SKM-1 treated with dmso at 0.1 percent for 144 hours (cell line): ENCODE results near the gene MOXD1.

Experiments used
- DNase-seq: peaks from one replicate; lab custom pipeline; 2025; ENCODE audit not compliant: unreplicated experiment; lab: John Stamatoyannopoulos, UW

The MOXD1 gene

DNA sequence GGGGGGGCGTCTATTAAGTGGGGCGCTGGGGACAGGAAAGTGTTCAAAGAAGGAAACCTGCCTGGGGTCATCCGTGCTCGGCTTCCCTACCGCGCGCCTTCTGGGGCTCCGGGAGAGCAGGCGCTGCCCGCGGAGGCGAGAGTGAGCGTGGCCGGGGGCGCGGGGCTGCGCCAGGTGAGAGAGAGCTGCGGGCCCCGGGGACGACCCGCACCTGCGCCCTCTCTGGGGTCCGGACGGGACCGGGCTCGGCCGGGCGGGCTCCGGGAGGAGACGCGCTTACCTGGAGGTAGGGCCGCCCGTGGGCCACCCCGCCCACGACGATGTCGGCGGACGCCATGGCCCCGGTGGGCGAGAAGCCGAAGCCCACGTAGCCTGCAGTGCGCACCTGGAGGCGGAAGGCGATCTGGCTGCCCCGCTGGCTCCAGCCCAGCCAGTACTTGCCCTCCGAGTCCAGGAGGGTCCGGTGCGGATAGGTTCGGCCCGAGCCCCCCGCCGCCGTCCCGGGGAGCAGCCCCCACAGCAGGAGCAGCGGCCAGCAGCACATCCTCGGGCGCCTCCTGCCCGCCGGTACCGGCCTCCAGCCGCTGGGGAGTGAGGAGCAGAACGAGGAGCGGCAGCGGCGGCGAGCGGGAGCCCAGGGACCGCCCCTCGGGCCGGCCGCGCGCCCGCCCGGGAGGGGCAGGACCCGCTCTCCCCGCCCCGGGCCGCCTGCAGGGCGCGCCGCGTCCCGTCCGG lies at the start of gene MOXD1:
Gene MOXD1, minus strand, starts transcription at position 593 of the 735 bp plus-strand sequence. Its CDS starts 49 bp downstream, at position 544.
- DNase-seq: peak; percentile 9

DNA sequence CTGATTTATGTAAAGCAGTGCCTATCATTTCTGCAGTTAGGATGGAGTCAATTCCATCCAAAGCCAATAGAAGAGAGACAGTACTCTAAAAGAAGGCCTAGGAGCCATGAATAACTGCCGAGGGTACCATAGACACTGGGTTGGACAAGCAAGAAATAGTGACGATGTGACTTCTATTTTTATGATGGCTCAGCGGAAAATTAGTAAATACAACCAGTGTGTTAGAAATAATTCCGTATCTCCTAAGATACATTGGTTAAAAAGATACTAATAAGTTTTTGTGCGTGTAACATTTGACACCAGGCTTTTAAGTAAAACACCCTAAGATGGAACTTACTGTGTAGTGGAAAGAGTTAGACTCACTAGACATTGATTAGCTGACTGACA lies 45.6 kb upstream of the MOXD1 start:
- DNase-seq: no peak

DNA sequence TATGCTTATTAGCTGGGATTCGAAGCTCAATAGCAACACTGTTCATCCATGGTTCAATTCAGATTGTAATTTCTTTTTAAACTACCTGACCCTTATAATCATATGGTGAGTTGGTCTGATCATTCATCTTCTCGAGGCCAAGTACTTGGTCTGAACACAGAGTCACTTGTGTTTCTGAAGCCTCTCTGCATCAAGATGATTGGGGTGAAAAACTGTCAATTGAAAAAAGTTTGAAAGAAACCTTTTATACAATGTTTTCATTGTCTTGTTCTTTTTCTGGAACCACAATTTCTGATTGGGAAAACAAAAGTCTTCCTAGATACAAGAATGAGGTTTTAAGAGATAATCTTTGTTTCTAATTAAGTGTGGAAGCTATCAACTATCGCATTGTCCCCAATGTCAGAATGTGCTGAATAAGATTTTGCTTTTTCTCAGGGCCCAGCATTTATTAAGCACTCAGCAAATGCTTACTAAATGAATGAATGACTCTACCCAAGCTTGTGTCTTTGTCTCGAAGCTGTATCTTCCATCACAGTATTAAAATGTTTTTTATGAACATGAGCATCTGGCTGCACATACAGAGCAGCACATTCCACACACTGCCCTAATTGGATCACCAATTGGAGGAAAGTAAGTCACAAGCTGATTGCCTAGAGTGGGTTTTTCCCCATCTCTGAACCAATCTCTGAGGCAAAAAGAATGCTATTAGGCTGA lies 45.0 kb upstream of the MOXD1 start:
- no peak for DNase-seq

DNA sequence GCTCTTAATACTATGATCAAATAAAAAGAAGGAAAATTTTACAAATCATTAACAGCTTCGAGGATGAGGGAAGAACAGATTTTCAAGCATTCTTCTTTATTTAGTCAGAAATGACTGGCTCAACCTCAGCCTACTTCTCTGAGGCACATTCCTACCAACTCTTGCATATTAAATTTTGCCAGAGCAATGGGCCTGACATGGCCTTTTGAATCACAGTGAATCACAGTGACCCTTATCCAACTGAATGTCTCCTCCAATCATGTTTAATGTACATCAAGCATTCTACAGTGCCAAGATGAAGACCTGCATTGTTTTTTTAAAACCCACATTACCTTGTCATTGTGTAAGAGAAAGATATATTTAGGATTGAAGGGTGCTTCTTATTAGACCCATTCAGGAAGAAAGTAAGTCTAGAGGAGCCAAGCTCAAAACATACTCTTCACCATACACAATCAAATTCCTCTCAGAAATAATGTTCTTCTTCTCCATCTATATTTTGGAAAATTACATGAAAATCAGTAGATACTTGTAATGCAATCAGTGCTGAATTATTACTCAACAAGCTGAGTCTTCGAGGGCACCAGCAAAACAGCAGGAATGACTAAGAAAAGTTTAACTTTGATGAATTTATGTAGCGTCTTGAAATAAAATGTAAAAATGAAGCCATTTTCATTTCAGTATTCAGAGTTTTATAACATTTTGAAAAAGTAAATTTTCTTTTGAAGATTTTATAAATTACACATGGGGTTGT lies 44.1 kb upstream of the MOXD1 start:
- no peak for DNase-seq

DNA sequence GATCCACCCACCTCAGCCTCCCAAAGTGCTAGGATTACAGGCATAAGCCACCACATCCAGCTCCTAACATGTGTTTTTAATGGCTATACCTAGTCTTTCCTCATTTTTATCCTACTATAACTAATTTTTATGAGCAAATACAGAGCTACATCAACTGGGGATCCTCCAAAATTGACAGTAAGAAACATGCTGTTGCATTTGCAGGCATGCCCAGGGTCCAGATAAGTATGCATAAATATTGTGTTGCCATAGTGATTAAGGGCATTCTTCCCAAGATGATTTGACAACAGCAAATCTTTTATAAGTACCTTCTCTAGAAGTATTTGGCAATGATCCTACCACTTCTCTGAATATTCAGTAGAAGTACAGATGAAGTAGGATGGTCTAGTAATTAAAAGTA lies 41.9 kb upstream of the MOXD1 start:
- no peak for DNase-seq

DNA sequence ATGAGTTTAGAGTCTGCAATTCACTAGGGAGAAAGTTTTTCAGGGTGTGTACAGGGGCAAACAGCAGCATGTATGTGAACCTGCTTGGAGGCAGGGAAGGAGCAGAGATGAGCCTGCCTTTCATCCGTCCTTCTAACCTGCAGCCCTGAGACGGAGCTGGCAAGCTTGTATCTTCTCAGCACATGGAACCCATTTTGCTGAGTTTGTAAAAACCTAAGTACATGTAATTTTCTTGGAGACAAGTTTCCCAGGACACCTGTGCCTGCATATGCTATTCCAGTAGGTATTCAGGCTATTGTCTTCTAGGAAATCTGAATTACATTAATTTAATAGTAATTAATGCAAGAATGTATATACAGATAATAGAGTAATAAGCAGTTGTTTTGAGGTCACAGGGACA lies 28.8 kb upstream of the MOXD1 start:
- no peak for DNase-seq

DNA sequence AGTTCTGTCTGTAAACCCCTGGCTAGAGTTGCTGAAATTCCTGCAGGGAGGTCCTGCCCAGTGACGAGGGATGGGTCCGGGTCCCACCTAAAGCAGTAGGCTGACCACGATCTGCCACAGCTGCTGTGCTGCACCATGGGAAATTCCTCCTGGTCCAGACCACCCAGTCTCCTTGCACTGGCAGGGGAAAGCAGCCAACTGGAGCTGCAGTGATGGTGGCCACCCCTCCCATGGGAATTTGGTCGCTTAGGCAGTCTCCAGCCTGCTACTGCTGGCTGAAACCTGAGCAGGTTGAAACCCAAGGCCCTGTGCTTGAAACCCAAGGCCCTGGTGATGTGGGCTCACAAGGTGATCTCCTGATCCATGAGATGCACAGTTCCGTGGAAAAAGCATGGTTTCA lies 23.9 kb upstream of the MOXD1 start:
- no peak for DNase-seq

DNA sequence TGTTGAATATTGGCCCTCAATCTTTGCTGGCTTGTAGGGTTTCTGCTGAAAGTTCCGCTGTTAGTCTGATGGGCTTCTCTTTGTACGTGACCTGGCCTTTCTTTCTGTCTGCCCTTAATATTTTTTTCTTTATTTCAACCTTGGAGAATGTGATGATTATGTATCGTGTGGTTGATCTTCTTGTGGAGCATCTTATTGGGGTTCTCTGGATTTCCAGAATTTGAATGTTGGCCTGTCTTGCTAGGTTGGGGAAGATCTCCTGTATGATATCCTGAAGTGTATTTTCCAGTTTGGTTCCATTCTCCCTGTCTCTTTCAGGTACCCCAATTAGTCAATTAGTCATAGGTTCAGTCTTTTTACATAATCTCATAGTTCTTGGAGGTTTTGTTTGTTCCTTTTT lies 22.6 kb upstream of the MOXD1 start:
- no peak for DNase-seq

DNA sequence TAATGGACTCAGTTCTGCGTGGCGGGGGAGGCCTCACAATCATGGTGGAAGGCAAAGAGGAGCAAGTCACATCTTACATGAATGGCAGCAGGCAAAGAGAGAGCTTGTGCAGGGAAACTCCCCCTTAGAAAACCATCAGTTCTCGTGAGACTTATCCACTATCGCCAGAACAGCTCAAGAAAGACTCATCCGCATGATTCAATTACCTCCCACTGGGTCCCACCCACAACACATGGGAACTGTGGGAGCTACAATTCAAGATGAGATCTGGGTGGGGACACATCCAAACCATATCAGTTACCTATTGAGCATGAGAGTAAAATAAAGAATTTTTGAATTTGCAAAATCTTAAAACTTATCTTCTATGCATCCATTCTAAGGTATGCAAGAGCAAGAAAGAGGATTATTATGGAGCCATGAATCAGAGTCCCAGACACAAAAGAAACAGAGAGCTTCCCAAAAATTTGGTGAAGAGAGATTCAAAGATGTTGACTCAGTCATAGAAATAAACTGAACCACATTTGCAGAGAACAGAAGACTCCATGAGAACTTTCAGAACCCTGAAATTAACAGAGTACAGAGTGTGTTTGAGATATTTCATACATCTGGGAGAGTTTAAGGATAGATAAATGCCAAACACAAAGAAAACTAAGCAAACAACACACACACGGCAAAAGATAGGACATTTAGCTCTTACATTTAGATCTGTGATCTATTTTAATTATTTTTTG lies 17.1 kb upstream of the MOXD1 start:
- DNase-seq: no peak

DNA sequence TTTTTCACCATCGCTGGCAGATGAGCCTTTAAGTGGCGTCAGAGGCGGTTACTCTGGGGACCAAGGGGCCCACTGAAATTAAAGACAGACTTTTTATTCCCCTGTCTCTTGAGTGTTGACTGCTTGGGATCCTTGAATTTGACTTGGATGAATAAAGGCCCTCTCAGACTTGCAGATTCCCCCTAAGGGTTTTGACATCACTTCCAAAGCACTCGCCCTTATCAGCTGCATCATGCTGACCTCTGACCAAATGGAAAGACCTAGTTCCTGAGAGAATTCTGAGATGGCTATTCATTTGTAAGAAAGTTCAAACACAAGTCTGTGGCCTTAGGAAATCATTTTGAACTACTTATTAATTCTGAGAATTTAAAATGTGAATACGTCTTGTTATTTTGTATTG lies 13.5 kb upstream of the MOXD1 start:
- no peak for DNase-seq

DNA sequence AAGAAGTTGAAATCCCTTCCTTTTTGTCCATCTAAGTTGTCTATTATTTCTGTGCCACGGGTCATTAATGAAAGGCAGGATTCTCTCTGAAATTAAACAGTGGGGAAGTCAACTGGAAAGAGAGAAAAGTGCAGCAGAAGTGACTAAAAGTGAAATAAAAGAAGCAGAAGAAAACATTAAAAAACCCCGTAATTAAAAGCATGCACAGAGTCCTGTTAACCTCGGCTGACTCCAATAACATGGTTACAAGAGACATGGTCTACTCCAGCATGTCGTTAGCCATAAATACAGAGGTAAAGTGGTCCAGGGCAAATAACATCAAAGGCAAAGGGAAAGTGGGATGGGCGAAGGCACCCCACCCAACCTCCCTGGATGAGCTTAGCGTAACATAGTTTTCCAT lies 13.0 kb upstream of the MOXD1 start:
- DNase-seq: no peak

DNA sequence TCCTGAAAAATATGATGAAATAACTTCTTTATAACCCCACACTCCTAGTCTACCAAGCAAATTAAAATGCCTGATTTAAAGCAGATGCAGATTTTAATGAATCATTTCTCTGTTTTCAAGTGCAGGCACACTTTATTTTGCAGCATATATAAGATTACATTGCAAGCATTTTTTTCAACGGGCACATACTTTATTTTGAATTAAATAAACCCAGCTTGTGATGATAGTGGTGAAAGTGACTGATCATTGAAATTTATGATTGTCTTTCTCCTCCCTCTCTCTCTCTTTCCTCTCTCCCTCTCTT lies 12.2 kb upstream of the MOXD1 start:
- no peak for DNase-seq

DNA sequence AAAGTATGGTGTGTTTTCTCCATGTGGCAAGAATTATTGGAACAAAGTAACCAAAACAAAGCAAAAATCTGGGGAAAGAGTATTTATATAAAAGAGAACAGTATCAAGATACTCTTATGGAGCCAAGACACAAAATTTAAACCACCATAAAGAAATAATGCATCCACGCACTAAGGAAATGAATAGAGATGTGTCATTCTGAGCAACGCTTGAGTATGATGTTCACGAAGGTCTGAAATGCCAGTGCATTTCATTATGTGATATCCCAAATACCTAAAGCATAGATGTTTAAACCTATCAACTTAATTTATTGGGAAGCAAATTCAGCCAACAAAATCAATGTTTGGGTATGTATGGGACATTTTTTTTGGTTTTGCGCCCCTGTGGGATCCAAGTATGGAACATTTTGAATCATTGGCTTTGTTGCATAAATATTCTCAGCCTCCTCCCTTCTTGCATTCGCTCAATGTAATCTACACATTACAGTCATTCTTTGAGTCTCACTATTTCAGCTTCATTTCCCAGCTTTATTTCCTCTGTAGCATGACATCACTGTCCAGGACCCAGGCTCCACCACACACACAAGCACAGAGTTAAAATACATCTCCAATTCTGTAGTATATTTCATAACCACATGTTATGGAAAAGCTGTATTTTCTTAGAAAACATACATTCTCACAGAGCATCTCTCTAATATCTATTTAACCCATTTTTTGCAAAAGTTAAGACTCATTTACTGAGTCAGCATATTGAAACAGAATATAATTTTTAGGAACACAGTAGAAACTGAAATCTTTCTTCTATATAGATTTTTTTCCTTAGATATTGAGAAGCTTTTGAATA lies 11.6 kb upstream of the MOXD1 start:
- no peak for DNase-seq

DNA sequence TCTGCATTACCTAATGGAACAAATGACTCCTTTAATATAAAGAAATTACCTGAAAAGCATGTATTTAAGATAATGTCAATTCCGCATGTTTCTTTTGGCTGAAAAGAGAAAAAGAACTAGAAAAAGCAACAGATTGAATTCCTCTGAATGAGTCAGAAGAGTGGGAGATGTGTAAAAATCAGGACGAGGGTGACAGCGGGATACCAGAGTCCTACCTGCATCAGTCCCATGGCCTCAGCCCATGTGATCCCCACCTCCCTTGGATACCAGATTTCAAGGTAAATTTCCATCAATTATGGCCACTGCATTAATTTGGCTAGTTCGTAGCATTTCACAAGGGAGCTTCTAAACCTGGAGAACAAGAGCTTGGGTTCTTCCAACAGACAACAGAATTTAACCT lies 10.0 kb upstream of the MOXD1 start:
- DNase-seq: no peak

DNA sequence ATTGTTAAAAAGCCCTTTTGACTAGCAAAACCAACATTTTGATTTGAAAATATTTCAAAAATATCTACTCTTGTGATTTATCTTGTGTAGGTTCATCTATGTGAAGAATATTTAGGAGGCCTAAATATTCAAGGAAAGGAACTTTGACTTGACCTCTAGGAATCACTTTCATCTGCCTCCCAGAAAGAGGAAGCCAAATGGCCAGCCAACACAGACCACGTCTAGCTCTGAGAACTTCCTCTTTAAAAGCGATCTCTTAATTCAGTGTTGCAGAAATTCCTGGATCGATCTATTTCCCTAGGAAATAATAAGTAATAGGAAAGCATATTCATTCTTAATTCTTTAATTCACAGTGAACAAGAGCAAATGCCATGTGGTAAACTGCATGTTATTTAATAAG lies 9.6 kb upstream of the MOXD1 start:
- DNase-seq: peak; percentile 68

DNA sequence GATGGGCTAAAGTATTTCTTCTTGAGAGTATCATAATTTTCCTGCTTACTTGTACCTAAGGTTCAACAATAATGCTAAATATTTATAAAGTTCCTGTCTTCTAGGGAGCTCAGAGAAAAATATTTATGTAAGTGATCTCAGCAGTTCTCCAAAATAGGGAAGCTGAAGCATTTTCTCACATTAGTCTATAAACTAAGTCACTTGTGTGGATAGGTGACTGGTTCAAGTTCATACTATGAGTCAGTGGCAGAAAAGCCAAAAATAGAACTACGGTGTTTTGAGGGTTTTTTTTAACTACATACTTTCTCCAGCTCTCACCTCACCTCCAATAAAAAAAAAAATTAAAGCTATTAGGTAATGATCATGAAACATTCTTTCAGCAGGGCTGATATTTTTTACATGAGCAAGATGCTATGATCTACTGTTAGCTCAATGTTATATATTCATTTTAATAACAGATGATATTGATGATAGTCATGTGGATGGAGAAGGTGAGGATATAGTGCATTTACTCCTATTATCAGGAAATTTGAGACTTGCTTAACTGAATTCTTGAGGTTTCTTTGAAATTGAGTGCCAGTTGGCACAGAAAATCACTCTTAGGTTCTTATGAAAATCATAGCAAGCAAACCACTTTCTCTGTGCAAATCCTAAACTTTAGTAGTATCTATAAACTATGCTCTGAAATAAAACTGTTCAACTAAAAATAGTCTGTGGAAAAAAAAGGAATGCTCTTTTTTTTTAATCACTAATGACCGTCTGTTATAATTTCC lies 4.1 kb upstream of the MOXD1 start:
- DNase-seq: no peak

DNA sequence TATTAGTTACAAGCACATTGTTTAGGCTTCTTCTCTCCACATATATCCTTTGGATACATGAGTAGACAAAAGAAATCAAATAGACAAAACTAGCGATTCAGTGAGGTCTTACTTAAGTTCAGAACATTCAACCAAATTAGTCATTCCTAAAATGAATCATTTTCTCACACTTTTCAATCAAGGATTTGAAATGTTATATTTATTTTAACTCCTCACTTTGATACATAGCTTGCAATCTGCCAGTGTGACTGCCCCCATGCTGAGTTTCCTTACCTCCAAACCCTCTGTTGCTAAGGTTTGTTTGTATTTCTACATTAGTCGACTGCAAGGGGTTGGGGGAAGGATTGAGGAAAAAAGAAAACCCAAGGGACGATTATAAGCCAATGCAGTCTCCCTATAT lies 3.5 kb upstream of the MOXD1 start:
- DNase-seq: no peak

DNA sequence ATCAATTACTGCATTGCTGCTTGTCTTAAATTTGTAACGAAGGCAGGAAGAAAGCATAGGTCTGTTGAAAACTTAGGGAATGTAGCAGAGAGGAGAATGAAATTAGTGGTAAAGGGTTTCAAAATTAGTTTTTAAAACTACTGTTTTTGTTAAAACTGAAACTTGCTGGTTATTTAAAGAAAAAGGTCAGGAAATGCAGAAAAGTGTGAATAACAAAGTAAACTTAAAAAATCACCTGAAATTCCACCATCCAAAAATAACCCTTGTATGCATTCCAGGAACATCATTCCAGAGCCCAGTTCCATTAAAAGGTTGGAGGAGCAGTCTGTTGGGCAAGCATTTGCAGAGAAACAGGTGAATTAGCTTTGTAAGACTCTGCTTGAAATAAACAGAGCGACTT lies 3.1 kb upstream of the MOXD1 start:
- DNase-seq: no peak

DNA sequence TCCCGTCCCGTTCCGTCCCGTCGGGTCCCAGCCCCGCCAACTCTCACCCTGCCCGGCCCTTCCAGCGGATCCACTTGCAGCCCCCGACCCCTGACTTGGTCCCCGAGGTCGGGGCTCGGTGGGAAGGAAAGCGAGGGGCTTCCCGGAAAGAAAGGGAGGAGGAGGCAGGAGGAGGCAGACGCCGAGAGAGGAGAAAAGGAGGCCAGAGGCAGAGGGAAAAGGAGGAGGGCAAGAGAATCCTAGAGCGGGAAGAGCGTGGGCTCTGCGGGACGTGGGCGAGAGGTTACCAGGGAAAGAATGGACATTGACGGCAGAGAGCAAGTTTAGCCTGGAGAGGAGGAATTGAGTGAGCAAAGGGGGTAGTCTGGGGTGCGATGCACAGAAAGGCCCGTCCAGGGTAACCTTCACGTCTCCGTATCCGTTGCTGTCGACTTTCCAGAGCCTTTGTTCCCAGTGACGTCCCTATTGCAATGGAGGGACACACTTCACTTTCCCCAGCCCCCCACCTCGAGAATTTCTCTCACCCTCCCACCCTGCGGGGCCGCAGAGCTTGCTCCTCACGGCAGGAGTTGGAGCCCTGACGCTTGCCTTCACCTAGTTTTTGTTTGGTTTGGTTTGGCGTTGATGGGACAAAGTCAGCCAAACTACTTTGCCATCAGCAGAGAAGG lies 477 bp upstream of the MOXD1 start:
- no peak for DNase-seq

DNA sequence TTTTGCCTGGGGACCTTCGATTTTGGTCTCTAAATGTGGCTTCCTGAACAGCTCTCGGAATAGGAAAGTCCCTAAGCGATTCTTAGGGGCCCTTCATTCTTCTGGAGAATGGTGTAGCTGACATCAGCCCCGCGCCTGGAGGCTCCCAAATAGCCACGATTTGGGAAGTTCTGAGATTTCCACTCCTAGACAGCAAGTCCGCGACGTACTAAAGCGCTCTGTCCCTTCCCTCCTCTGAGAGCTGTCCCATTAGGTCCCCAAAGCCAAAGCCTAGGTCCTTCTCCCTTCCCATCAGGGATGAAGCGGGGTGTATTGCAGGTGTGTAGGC lies 756 bp downstream of the MOXD1 start:
- no peak for DNase-seq
